DND-41 (cell line): ENCODE results near the gene PLCL1.

Experiments used
- CTCF ChIP-seq: IDR thresholded peaks from 2 replicates; pipeline ENCODE4 v1.5.1; 2012; ENCODE audit warnings: borderline replicate concordance, low read length, moderate library complexity, mild to moderate bottlenecking; ENCODE audit not compliant: poor library complexity, severe bottlenecking; ENCODE audit errors: extremely low read depth
- EZH2 ChIP-seq: IDR thresholded peaks from 3 replicates; pipeline ENCODE4 v1.6.1; 2012; ENCODE audit warnings: borderline replicate concordance, low read depth, mild to moderate bottlenecking, moderate library complexity, low read length, inconsistent platforms; ENCODE audit not compliant: severe bottlenecking

GRCh38 chr2:198162276-198162675 is 357.9 kb downstream of the PLCL1 start:
- TF ChIP-seq CTCF, result no peak
- no peak for TF ChIP-seq EZH2
